K562 (cell line): ENCODE results near the gene SMIM3. TPM values are rescaled to one million over a fixed set of nuclear protein-coding genes. Genes with fewer than 3 reads are reported as not detected.

Experiments used
- BCL6 ChIP-seq: fragments of 250-450 bp; sonication (Bioruptor Pico); IDR thresholded peaks from 2 replicates; pipeline ENCODE4 v1.4.0; 2020
- CAMTA2 ChIP-seq: fragments of 250-450 bp; sonication (Bioruptor Pico); conservative IDR thresholded peaks from 2 replicates; pipeline ENCODE4 v1.5.1; 2022
- FOXM1 ChIP-seq, 2 experiments: fragments of 450-650 bp in 1 of 2; sonication (generic) in 1 of 2; formaldehyde crosslinking in 1 of 2; IDR thresholded peaks; 2 replicates each; pipeline versions ENCODE4 v1.6.1 to v1.9.0; 2017 to 2022; ENCODE audit warnings: low read depth in 2 of 2, mild to moderate bottlenecking in 2 of 2, missing genetic modification reagents in 1 of 2, moderate library complexity in 1 of 2
- GABPB2 ChIP-seq: fragments of 250-450 bp; sonication (Bioruptor Pico); conservative IDR thresholded peaks from 2 replicates; pipeline ENCODE4 v1.5.1; 2021; ENCODE audit warnings: mild to moderate bottlenecking
- NR4A1 ChIP-seq, 2 experiments: fragments of 250-450 bp in 1 of 2; fragments of 450-650 bp in 1 of 2; sonication (Bioruptor Pico) in 1 of 2; IDR thresholded peaks; 2 replicates each; pipeline versions ENCODE4 v1.4.0 to v1.6.1; 2016 to 2020; ENCODE audit warnings: mild to moderate bottlenecking in 2 of 2, missing compliant biosample characterization in 1 of 2, missing genetic modification characterization in 1 of 2, moderate library complexity in 1 of 2
- POLR2H ChIP-seq: IDR thresholded peaks from 2 replicates; pipeline ENCODE4 v1.6.1; 2016; ENCODE audit warnings: missing genetic modification characterization, low read depth, mild to moderate bottlenecking, control low read depth, missing compliant biosample characterization, moderate library complexity
- RFX1 ChIP-seq: fragments of 450-650 bp; IDR thresholded peaks from 2 replicates; pipeline ENCODE4 v1.6.1; 2016; ENCODE audit warnings: mild to moderate bottlenecking, moderate library complexity
- RUNX1 ChIP-seq: sonication (generic); IDR thresholded peaks from 2 replicates; pipeline ENCODE4 v1.6.1; 2016; ENCODE audit warnings: antibody characterized with exemption, low read depth
- SNIP1 ChIP-seq: fragments of 450-650 bp; IDR thresholded peaks from 2 replicates; pipeline ENCODE4 v1.7.1; 2017; ENCODE audit warnings: low read depth, mild to moderate bottlenecking
- SP1 ChIP-seq: sonication (generic); formaldehyde crosslinking; IDR thresholded peaks from 2 replicates; pipeline ENCODE4 v1.8.1; 2022; ENCODE audit warnings: mild to moderate bottlenecking, missing genetic modification reagents
- ZFP1 ChIP-seq: fragments of 450-650 bp; formaldehyde crosslinking; IDR thresholded peaks from 2 replicates; pipeline ENCODE4 v1.4.0; 2020; ENCODE audit warnings: mild to moderate bottlenecking, mixed read lengths
- ZFPM2 ChIP-seq: fragments of 250-450 bp; sonication (Bioruptor Pico); IDR thresholded peaks from 2 replicates; pipeline ENCODE4 v1.5.1; 2022; ENCODE audit warnings: mild to moderate bottlenecking
- ZKSCAN1 ChIP-seq: fragments of 150-350 bp; IDR thresholded peaks from 2 replicates; pipeline ENCODE4 v1.6.1; 2016; ENCODE audit warnings: low read depth, low read length
- ZNF282 ChIP-seq: sonication (generic); formaldehyde crosslinking; IDR thresholded peaks from 2 replicates; pipeline ENCODE4 v1.8.1; 2023; ENCODE audit warnings: missing genetic modification reagents
- ZSCAN32 ChIP-seq: fragments of 450-650 bp; formaldehyde crosslinking; IDR thresholded peaks from 2 replicates; pipeline ENCODE4 v1.4.0; 2020; ENCODE audit warnings: mild to moderate bottlenecking, moderate library complexity
- ZZZ3 ChIP-seq: fragments of 450-650 bp; IDR thresholded peaks from 2 replicates; pipeline ENCODE4 v1.6.1; 2016; ENCODE audit warnings: antibody characterized with exemption, mild to moderate bottlenecking, moderate library complexity
- polyA plus RNA-seq, 8 experiments: library from polyadenylated mRNA; depleted of rRNA in 4 of 8; stranded (reverse) in 5 of 8; unstranded in 3 of 8; fragments of >200 nt; fragmentation: Nextera tagmentation in 2 of 8; fragmentation: Illumina TruSeq in 1 of 8; extraction: Ambion mirVana in 2 of 8; extraction: Trizol in 1 of 8; gene quantifications; 2 replicates each; pipeline versions ENCODE4 v1.2.1 to v1.2.3, GENCODE V29; 2011 to 2014; ENCODE audit warnings: inconsistent platforms in 1 of 8, missing spikeins in 1 of 8
- total RNA-seq, 7 experiments: library from RNA; depleted of rRNA in 6 of 7; stranded (reverse); fragments of >200 nt in 6 of 7; fragmentation: Illumina TruSeq in 2 of 7; extraction: Trizol in 2 of 7; gene quantifications; 2 replicates each; pipeline versions ENCODE4 v1.2.1 to v1.2.3, GENCODE V29; 2011 to 2021; ENCODE audit warnings: low replicate concordance in 1 of 7
- TF ChIP-seq, protein P1 (sequence below), 2 experiments: IDR thresholded peaks in 1 of 2; conservative IDR thresholded peaks in 1 of 2; 2 replicates each; pipeline ENCODE4 v1.6.1; 2016; ENCODE audit warnings: low read depth in 2 of 2, mild to moderate bottlenecking in 1 of 2, missing compliant biosample characterization in 1 of 2, missing genetic modification characterization in 1 of 2, moderate library complexity in 1 of 2
- TF ChIP-seq, protein P2 (sequence below): IDR thresholded peaks from 2 replicates; pipeline ENCODE4 v1.6.1; 2016; ENCODE audit warnings: missing genetic modification characterization, missing compliant biosample characterization
- TF ChIP-seq, protein P3 (sequence below): fragments of 450-650 bp; IDR thresholded peaks from 2 replicates; pipeline ENCODE4 v1.6.1; 2016

Gene SMIM3
- total and polyA plus RNA-seq, 9 of the 15 experiments (the other 6 are each of a cell fraction or from before 2014, with no cell fraction given), result 4.1 to 27.7 (median 13.6) TPM

DNA sequence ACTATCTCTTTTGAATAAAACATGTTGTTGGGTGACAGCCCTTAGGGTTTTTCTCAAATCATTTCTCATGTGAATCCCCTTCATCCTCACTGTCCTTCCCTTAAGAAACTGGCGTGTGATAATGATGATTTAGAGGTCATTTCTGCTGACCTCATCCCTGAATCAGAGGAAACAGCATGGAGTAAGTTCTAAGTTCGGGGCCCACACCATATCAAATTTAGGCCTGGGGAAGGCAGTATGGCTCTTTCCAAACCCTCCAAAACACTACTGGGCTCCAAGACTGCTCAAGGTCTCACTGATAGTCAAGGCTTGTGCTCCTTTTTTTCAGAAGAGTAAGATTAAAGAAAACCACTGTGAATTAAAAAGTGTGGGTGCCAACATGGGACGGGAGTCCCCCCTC, 872 bp upstream of the SMIM3 start (continued):
- TF ChIP-seq, protein P1, sequence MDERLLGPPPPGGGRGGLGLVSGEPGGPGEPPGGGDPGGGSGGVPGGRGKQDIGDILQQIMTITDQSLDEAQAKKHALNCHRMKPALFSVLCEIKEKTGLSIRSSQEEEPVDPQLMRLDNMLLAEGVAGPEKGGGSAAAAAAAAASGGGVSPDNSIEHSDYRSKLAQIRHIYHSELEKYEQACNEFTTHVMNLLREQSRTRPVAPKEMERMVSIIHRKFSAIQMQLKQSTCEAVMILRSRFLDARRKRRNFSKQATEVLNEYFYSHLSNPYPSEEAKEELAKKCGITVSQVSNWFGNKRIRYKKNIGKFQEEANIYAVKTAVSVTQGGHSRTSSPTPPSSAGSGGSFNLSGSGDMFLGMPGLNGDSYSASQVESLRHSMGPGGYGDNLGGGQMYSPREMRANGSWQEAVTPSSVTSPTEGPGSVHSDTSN (CRISPR knock-in tag; IDR thresholded peaks at IDR 0.05; ENCODE audit: low read depth), result no peak
- TF ChIP-seq, protein P1 (tag; conservative IDR thresholded peaks at IDR 0.05; ENCODE audit: low read depth), result peak; percentile 85
- TF ChIP-seq ZSCAN32 (CRISPR knock-in tag), result no peak
- TF ChIP-seq BCL6 (CRISPR knock-in tag), result no peak
- no peak for TF ChIP-seq ZFP1
- TF ChIP-seq NR4A1 (CRISPR knock-in tag; IDR thresholded peaks at IDR 0.05), result no peak
- TF ChIP-seq NR4A1 (tag; IDR thresholded peaks at IDR 0.05), result 0 out of 2 replicates have a peak, but pooled peaks have one; percentile 15
- no peak for TF ChIP-seq ZZZ3
- no peak for TF ChIP-seq FOXM1 (IDR thresholded peaks at IDR 0.05; ENCODE audit: low read depth)
- no peak for TF ChIP-seq FOXM1 (CRISPR knock-in tag; IDR thresholded peaks at IDR 0.05; ENCODE audit: low read depth)
- TF ChIP-seq RFX1, result no peak
- no peak for TF ChIP-seq SP1 (CRISPR knock-in tag)
- no peak for TF ChIP-seq POLR2H
- TF ChIP-seq, protein P2, sequence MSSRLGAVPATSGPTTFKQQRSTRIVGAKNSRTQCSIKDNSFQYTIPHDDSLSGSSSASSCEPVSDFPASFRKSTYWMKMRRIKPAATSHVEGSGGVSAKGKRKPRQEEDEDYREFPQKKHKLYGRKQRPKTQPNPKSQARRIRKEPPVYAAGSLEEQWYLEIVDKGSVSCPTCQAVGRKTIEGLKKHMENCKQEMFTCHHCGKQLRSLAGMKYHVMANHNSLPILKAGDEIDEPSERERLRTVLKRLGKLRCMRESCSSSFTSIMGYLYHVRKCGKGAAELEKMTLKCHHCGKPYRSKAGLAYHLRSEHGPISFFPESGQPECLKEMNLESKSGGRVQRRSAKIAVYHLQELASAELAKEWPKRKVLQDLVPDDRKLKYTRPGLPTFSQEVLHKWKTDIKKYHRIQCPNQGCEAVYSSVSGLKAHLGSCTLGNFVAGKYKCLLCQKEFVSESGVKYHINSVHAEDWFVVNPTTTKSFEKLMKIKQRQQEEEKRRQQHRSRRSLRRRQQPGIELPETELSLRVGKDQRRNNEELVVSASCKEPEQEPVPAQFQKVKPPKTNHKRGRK, result no peak
- TF ChIP-seq, protein P3, sequence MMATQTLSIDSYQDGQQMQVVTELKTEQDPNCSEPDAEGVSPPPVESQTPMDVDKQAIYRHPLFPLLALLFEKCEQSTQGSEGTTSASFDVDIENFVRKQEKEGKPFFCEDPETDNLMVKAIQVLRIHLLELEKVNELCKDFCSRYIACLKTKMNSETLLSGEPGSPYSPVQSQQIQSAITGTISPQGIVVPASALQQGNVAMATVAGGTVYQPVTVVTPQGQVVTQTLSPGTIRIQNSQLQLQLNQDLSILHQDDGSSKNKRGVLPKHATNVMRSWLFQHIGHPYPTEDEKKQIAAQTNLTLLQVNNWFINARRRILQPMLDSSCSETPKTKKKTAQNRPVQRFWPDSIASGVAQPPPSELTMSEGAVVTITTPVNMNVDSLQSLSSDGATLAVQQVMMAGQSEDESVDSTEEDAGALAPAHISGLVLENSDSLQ, result peak; percentile 79
- no peak for TF ChIP-seq RUNX1
- TF ChIP-seq ZFPM2 (CRISPR knock-in tag), result no peak
- no peak for TF ChIP-seq SNIP1
- TF ChIP-seq GABPB2 (CRISPR knock-in tag), result no peak
- no peak for TF ChIP-seq CAMTA2 (CRISPR knock-in tag)
- TF ChIP-seq ZKSCAN1, result no peak
- no peak for TF ChIP-seq ZNF282 (CRISPR knock-in tag)
